Lung microvascular endothelial cell (primary cell): ENCODE results near the gene EIF4G3. TPM values are rescaled to one million over a fixed set of nuclear protein-coding genes. Genes with fewer than 3 reads are reported as not detected.
"Not testable (repeated sequence)": the region's sequence is repeated elsewhere in the genome, so short reads cannot be mapped to it uniquely, and the experiment has no call there.

Experiments used
- DNase-seq, 2 donors: peaks; one replicate each; pipeline versions ENCODE4 v3.0.0 to v3.0.0-alpha.2; 2010; ENCODE audit warnings: low read depth in 2 of 2
- total RNA-seq: library from RNA; depleted of rRNA; stranded (reverse); fragments of >200 nt; gene quantifications from 2 replicates; pipeline ENCODE4 v1.2.1, GENCODE V29; 2014

EIF4G3 gene
- total RNA-seq, 1 donor from 2014 or later, result 30.2 TPM

- DNase-seq, result no peak
Observed at GRCh38 chr1:21034725-21035628, 141.7 kb downstream of the EIF4G3 start.

- peak in 1 of 2 donors; percentile 48 for DNase-seq
Observed at GRCh38 chr1:21032741-21033140, 144.0 kb downstream of the EIF4G3 start.

GRCh38 chr1:21030181-21030580, 146.5 kb downstream of the EIF4G3 start:
- DNase-seq, result no peak

GRCh38 chr1:21028520-21029145, 148.1 kb downstream of the EIF4G3 start:
- DNase-seq, result no peak

GRCh38 chr1:21027805-21028204, 148.9 kb downstream of the EIF4G3 start:
- peak in 1 of 2 donors; percentile 18 for DNase-seq

GRCh38 chr1:21024918-21025317, 151.8 kb downstream of the EIF4G3 start:
- no peak for DNase-seq

GRCh38 chr1:21024136-21024896, 152.4 kb downstream of the EIF4G3 start:
- not testable (repeated sequence) for DNase-seq

GRCh38 chr1:21022279-21023040, 154.2 kb downstream of the EIF4G3 start:
- DNase-seq, result peak; percentile 99 to 100

- DNase-seq, result no peak
Observed at GRCh38 chr1:21021311-21021710, 155.4 kb downstream of the EIF4G3 start.

- DNase-seq, result no peak
Observed at GRCh38 chr1:21020151-21020550, 156.5 kb downstream of the EIF4G3 start.

GRCh38 chr1:21018673-21019072, 158.0 kb downstream of the EIF4G3 start:
- no peak for DNase-seq

- no peak for DNase-seq
Observed at GRCh38 chr1:21013510-21013909, 163.2 kb downstream of the EIF4G3 start.

GRCh38 chr1:21012937-21013336, 163.8 kb downstream of the EIF4G3 start:
- DNase-seq, result no peak

GRCh38 chr1:21007876-21008275, 168.8 kb downstream of the EIF4G3 start:
- no peak for DNase-seq

GRCh38 chr1:21005466-21006239, 171.0 kb downstream of the EIF4G3 start:
- peak in 1 of 2 donors; percentile 40 for DNase-seq

- no peak for DNase-seq
Observed at GRCh38 chr1:21003281-21004045, 173.2 kb downstream of the EIF4G3 start.

- DNase-seq, result no peak
Observed at GRCh38 chr1:21001042-21001441, 175.7 kb downstream of the EIF4G3 start.

GRCh38 chr1:21000245-21000594, 176.5 kb downstream of the EIF4G3 start:
- no peak for DNase-seq

- no peak for DNase-seq
Observed at GRCh38 chr1:20999525-21000244, 177.0 kb downstream of the EIF4G3 start.
